GM15510 (cell line): ENCODE results near the gene THNSL1.

Experiments
- POLR2A ChIP-seq: IDR thresholded peaks from 3 replicates; pipeline ENCODE4 v1.6.1; 2011; ENCODE audit warnings: borderline replicate concordance; ENCODE audit not compliant: insufficient read length; ENCODE audit errors: extremely low read depth

Gene THNSL1

GRCh38 chr10:24988831-24989640, 27.4 kb upstream of the THNSL1 start:
- TF ChIP-seq POLR2A = no peak

- TF ChIP-seq POLR2A = no peak
Observed at GRCh38 chr10:24989867-24990266, 26.5 kb upstream of the THNSL1 start.

GRCh38 chr10:24991298-24991697, 25.1 kb upstream of the THNSL1 start:
- no peak for TF ChIP-seq POLR2A

GRCh38 chr10:24992512-24993133, 23.8 kb upstream of the THNSL1 start:
- no peak for TF ChIP-seq POLR2A

- no peak for TF ChIP-seq POLR2A
Observed at GRCh38 chr10:24993237-24993958, 23.0 kb upstream of the THNSL1 start.

GRCh38 chr10:24995072-24995471, 21.3 kb upstream of the THNSL1 start:
- no peak for TF ChIP-seq POLR2A

GRCh38 chr10:24998044-24998443, 18.4 kb upstream of the THNSL1 start:
- no peak for TF ChIP-seq POLR2A

- no peak for TF ChIP-seq POLR2A
Observed at GRCh38 chr10:25014579-25014978, 1.8 kb upstream of the THNSL1 start.

GRCh38 chr10:25015828-25016375, 510 bp upstream of the THNSL1 start, which contains the start of gene ENKUR:
TSS of gene ENKUR (minus strand) at chr10:25016158. CDS start at chr10:25015936, 222 bp downstream.
- no peak for TF ChIP-seq POLR2A

- no peak for TF ChIP-seq POLR2A
Observed at GRCh38 chr10:25017154-25017590, 760 bp downstream of the THNSL1 start.

GRCh38 chr10:25017661-25018060, 1.2 kb downstream of the THNSL1 start:
- TF ChIP-seq POLR2A = no peak

- TF ChIP-seq POLR2A = no peak
Observed at GRCh38 chr10:25018703-25019102, 2.3 kb downstream of the THNSL1 start.

- no peak for TF ChIP-seq POLR2A
Observed at GRCh38 chr10:25023278-25023677, 6.9 kb downstream of the THNSL1 start.

- TF ChIP-seq POLR2A = no peak
Observed at GRCh38 chr10:25024528-25024927, 8.1 kb downstream of the THNSL1 start.

GRCh38 chr10:25026463-25026862, 10.1 kb downstream of the THNSL1 start:
- TF ChIP-seq POLR2A = no peak

GRCh38 chr10:25028711-25029110, 12.3 kb downstream of the THNSL1 start:
- TF ChIP-seq POLR2A = no peak

GRCh38 chr10:25029519-25029918, 13.1 kb downstream of the THNSL1 start:
- TF ChIP-seq POLR2A = no peak
